ENCODE measurements around the gene ANO3. TPM values are rescaled to one million over a fixed set of nuclear protein-coding genes. Genes with fewer than 3 reads are reported as not detected.
"Not testable (repeated sequence)": the region's sequence is repeated elsewhere in the genome, so short reads cannot be mapped to it uniquely, and the experiment has no call there.

Gene ANO3
- polyA plus RNA-seq, 1 donor, result 0.33 TPM

DNA sequence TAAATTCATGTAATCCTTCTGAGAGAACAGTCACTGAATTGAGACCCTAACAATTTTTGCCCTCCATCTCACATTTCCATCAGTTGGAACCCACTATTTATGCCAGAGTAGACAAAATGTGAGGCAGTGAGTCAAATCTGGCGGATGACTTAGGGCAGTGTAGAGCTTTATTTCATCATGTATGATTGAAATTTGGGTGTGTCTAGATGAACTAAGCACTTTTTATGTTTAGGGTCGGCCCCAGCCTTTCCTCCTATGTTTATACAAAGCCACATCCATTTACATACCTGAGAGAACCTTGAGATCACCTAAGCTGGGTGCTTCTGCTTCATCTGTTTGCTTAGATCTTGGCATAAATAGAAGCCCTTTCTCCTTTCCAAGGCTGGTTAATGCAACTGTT is 255.1 kb downstream of the ANO3 start:
- Histone ChIP-seq H3K4me1 (ENCODE audit: control insufficient read depth, insufficient read depth, low read length) (no peaks in the 10 kb centered on the region), H3K4me3 (ENCODE audit: low read length) (no peak overlapping the region), H3K27ac (ENCODE audit: low read length) (no peak overlapping the region), H3K36me3 (ENCODE audit: control insufficient read depth, insufficient read depth, low read length) (no peaks in the 10 kb centered on the region), H3K9me3 (ENCODE audit: control insufficient read depth, low read depth, low read length) (peaks cover 2% of the 10 kb centered on the region), H3K27me3 (ENCODE audit: control insufficient read depth, insufficient read depth, low read length) (no peaks in the 10 kb centered on the region)
- no CpG with 5 or more reads among the region's 2 CpGs for WGBS (ENCODE audit: insufficient coverage, low lambda C conversion rate)
- no peak for DNase-seq

DNA sequence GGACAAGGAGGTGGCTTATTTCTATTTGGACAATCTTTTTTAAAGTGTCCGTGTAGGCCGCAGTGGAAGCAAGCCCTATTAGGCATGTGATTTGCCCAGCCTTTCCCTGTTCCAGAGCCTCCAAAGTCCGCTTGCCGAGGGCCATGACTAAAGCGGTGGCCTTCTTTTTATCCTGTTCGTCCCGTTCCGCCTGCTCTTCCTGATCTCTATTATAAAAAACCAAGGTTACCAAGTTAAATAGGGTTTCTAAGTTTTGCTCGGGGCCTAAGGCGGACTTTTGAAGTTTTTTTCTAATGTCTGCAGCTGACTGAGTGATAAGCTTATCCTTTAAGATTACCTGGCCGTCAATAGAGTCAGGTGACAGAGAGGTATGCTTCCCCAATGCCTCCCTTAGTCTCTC is 261.8 kb downstream of the ANO3 start:
- Histone ChIP-seq H3K4me1 (ENCODE audit: control insufficient read depth, insufficient read depth, low read length) (peaks cover 11% of the 10 kb centered on the region), H3K4me3 (ENCODE audit: low read length) (no peak overlapping the region), H3K36me3 (ENCODE audit: control insufficient read depth, insufficient read depth, low read length) (no peaks in the 10 kb centered on the region), H3K27ac (ENCODE audit: low read length) (peak overlapping the region; percentile 40), H3K27me3 (ENCODE audit: control insufficient read depth, insufficient read depth, low read length) (no peaks in the 10 kb centered on the region), H3K9me3 (ENCODE audit: control insufficient read depth, low read depth, low read length) (peaks cover 2% of the 10 kb centered on the region)
- peak; percentile 53 to 83 for DNase-seq
- WGBS (ENCODE audit: insufficient coverage, low lambda C conversion rate), result no CpG with 5 or more reads among the region's 11 CpGs

DNA sequence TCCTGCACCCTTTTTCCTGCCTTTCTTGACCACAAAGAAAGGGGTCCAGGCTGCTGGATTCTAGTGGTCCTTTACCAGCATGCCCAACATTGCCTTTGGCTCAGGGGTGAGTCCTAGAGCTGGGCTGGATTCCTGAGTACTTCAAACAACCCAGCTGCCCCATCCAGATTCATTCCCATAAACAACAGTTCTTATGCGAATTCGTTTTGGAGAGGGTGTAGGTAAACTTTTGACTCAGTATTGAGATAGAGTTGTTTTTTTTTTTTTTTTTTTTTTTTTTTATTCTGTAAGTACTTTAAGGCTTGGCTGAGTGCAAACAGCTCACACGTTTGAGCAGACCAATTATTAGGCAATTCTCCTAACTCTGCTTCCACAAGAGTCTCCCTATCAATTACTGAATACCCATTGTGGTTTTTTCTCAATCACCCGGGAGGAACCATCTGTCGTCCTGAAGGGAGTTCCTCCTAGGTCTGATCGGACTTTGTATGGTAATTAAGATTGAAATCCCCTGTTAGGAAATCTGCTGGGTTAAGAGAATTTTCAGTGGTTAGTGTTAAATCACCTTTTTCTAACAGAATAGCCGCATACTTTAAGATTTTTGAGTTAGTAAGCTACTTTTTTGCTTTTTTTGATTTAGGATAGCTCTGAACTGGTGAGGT is 263.4 kb downstream of the ANO3 start:
- H3K4me3 ChIP-seq (ENCODE audit: low read length); H3K36me3 ChIP-seq (ENCODE audit: control insufficient read depth, insufficient read depth, low read length); H3K27ac ChIP-seq (ENCODE audit: low read length); H3K9me3 ChIP-seq (ENCODE audit: control insufficient read depth, low read depth, low read length); H3K27me3 ChIP-seq (ENCODE audit: control insufficient read depth, insufficient read depth, low read length): not testable (repeated sequence)
- peaks cover 11% of the 10 kb centered on the region for H3K4me1 ChIP-seq (ENCODE audit: control insufficient read depth, insufficient read depth, low read length)
- peak; percentile 31 to 69 for DNase-seq
- 70% methylated on average over 3 of the region's 7 CpGs for WGBS (ENCODE audit: insufficient coverage, low lambda C conversion rate)

DNA sequence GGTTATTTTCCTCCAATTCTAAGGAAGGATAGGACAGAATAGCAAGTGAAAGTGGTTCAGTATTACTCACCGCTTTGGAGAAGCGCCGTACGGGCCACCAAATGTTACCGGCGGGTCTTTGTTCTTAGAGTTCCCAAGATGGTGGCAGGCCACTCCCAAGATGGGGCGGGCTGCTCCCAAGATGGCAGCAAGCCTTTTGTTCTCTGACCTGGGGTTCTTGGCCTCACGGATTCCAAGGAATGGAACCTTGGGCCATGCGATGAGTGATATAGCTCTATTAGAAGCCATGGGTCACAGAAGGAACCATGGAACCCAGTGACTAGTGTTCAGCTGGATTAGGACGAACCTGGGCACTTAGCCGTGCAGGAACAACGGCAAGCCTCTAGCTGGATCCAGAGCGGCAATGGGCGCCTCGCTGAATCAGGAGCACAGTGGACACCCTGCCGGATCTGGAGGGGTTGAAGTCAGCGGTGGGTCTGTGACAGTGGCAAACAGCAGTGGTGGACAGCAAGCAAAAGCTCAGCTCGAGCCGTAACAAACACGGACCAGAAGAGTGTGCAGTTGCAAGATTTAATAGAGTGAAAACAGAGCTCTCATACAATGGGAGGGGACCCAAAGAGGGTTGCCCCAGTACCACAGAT is 265.2 kb downstream of the ANO3 start:
- DNase-seq; H3K9me3 ChIP-seq (ENCODE audit: control insufficient read depth, low read depth, low read length); H3K4me3 ChIP-seq (ENCODE audit: low read length); H3K36me3 ChIP-seq (ENCODE audit: control insufficient read depth, insufficient read depth, low read length); H3K27me3 ChIP-seq (ENCODE audit: control insufficient read depth, insufficient read depth, low read length); H3K27ac ChIP-seq (ENCODE audit: low read length): not testable (repeated sequence)
- WGBS (ENCODE audit: insufficient coverage, low lambda C conversion rate), result 100% methylated on average over 2 of the region's 20 CpGs
- peaks cover 11% of the 10 kb centered on the region for H3K4me1 ChIP-seq (ENCODE audit: control insufficient read depth, insufficient read depth, low read length)

DNA sequence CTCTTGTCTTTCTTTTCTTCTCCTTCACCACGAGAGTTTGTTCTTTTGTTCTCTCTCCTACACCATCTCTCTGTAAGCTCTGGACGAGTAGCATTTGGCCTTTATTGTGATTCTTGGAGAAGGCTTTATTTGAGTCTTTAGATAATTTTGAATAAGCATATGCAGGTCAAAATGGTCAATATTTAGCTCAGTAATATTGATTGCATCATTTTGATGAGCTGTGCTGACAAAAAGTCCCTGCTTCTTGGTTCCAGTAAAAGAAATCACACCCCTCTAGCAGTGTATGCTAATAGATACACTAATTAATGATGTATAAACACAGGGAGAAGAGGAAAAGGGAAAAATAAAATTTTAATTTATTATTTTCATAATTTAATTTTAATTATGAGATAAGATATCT is 266.0 kb downstream of the ANO3 start:
- no CpG with 5 or more reads among the region's 2 CpGs for WGBS (ENCODE audit: insufficient coverage, low lambda C conversion rate)
- H3K4me1 ChIP-seq (ENCODE audit: control insufficient read depth, insufficient read depth, low read length), result peaks cover 11% of the 10 kb centered on the region
- H3K36me3 ChIP-seq (ENCODE audit: control insufficient read depth, insufficient read depth, low read length), result no peaks in the 10 kb centered on the region
- no peak overlapping the region for H3K27ac ChIP-seq (ENCODE audit: low read length)
- DNase-seq, result no peak
- H3K4me3 ChIP-seq (ENCODE audit: low read length), result no peak overlapping the region
- H3K9me3 ChIP-seq (ENCODE audit: control insufficient read depth, low read depth, low read length), result no peaks in the 10 kb centered on the region
- no peaks in the 10 kb centered on the region for H3K27me3 ChIP-seq (ENCODE audit: control insufficient read depth, insufficient read depth, low read length)

- H3K4me3 ChIP-seq (ENCODE audit: low read length), result no peak overlapping the region
- H3K36me3 ChIP-seq (ENCODE audit: control insufficient read depth, insufficient read depth, low read length), result no peaks in the 10 kb centered on the region
- peaks cover 6% of the 10 kb centered on the region for H3K4me1 ChIP-seq (ENCODE audit: control insufficient read depth, insufficient read depth, low read length)
- no peak overlapping the region for H3K27ac ChIP-seq (ENCODE audit: low read length)
- no peaks in the 10 kb centered on the region for H3K9me3 ChIP-seq (ENCODE audit: control insufficient read depth, low read depth, low read length)
- 100% methylated on average over 1 of the region's 2 CpGs for WGBS (ENCODE audit: insufficient coverage, low lambda C conversion rate)
- DNase-seq, result no peak
- no peaks in the 10 kb centered on the region for H3K27me3 ChIP-seq (ENCODE audit: control insufficient read depth, insufficient read depth, low read length)
Observed at GRCh38 chr11:26599425-26599824, 267.5 kb downstream of the ANO3 start.

DNA sequence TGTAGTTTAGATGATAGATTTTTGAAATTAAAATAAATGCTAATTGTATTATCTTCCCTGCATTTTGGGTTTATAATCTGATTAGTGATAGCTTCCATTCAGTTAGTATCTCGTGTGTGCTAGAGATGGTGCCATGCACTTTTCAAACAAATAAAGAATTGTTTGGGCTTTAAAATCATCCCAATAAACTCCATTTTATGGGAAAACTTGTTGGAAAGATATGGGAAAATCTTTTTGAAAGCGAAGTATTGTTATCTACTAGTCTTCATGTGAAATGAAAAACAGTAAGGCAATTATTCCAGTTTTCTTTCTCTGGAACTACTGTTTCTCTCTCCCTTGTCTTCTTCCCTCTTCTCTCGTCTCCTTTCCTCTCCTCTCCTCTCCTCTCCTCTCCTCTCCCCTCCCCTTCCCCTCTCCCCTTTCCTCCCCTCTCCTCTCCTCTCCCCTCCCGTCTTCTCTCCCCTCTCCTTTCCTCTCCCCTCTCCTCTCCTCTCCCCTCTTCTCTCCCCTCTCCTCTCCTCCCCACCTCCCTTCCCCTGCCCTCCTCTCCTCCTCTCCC is 268.0 kb downstream of the ANO3 start:
- no peak overlapping the region for H3K4me3 ChIP-seq (ENCODE audit: low read length)
- 92% methylated on average over 2 of the region's 4 CpGs for WGBS (ENCODE audit: insufficient coverage, low lambda C conversion rate)
- no peaks in the 10 kb centered on the region for H3K27me3 ChIP-seq (ENCODE audit: control insufficient read depth, insufficient read depth, low read length)
- H3K9me3 ChIP-seq (ENCODE audit: control insufficient read depth, low read depth, low read length), result no peaks in the 10 kb centered on the region
- no peak overlapping the region for H3K27ac ChIP-seq (ENCODE audit: low read length)
- H3K36me3 ChIP-seq (ENCODE audit: control insufficient read depth, insufficient read depth, low read length), result no peaks in the 10 kb centered on the region
- H3K4me1 ChIP-seq (ENCODE audit: control insufficient read depth, insufficient read depth, low read length), result peaks cover 2% of the 10 kb centered on the region
- no peak for DNase-seq

GRCh38 chr11:26607725-26608506 is 276.0 kb downstream of the ANO3 start:
- no peaks in the 10 kb centered on the region for H3K36me3 ChIP-seq (ENCODE audit: control insufficient read depth, insufficient read depth, low read length)
- no peak overlapping the region for H3K4me3 ChIP-seq (ENCODE audit: low read length)
- WGBS (ENCODE audit: insufficient coverage, low lambda C conversion rate), result 92% methylated on average over 4 of the region's 7 CpGs
- no peaks in the 10 kb centered on the region for H3K9me3 ChIP-seq (ENCODE audit: control insufficient read depth, low read depth, low read length)
- no peaks in the 10 kb centered on the region for H3K4me1 ChIP-seq (ENCODE audit: control insufficient read depth, insufficient read depth, low read length)
- no peak overlapping the region for H3K27ac ChIP-seq (ENCODE audit: low read length)
- H3K27me3 ChIP-seq (ENCODE audit: control insufficient read depth, insufficient read depth, low read length), result no peaks in the 10 kb centered on the region
- no peak for DNase-seq

DNA sequence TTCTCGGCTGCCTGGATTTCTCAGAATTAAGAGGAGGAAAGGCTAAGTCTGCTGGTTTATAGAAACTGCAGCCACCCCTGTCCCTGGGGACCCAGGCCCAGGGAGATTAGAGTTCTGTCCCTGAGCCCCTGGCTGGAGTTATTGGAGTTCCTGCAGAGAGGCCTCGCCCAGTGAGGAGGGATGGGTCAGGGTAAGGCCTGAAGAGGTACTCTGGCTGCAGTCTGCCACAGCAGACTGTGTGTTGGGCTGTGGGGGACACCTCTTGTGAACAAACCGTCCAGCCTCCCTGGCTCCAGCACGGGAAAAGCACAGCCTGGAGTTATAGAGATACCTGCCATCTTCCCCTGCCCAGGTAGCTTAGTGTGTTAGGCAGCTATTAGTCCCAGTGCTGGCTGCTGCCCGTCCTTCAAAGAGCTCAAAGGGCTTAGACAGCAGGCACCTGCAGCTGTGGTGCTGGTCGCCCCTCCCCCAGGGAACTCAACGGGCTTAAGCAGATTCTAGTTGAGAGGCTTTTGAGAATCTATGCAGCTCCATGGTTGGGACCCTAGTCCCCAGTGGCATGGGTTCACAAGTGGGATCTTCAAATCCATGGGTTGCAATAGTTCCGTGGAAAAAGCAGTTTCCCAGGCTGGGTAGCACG is 276.7 kb downstream of the ANO3 start:
- H3K27ac ChIP-seq (ENCODE audit: low read length), result no peak overlapping the region
- WGBS (ENCODE audit: insufficient coverage, low lambda C conversion rate), result no CpG with 5 or more reads among the region's 9 CpGs
- H3K4me1 ChIP-seq (ENCODE audit: control insufficient read depth, insufficient read depth, low read length), result no peaks in the 10 kb centered on the region
- H3K9me3 ChIP-seq (ENCODE audit: control insufficient read depth, low read depth, low read length), result no peaks in the 10 kb centered on the region
- DNase-seq, result no peak
- H3K4me3 ChIP-seq (ENCODE audit: low read length), result no peak overlapping the region
- H3K27me3 ChIP-seq (ENCODE audit: control insufficient read depth, insufficient read depth, low read length), result no peaks in the 10 kb centered on the region
- no peaks in the 10 kb centered on the region for H3K36me3 ChIP-seq (ENCODE audit: control insufficient read depth, insufficient read depth, low read length)

DNA sequence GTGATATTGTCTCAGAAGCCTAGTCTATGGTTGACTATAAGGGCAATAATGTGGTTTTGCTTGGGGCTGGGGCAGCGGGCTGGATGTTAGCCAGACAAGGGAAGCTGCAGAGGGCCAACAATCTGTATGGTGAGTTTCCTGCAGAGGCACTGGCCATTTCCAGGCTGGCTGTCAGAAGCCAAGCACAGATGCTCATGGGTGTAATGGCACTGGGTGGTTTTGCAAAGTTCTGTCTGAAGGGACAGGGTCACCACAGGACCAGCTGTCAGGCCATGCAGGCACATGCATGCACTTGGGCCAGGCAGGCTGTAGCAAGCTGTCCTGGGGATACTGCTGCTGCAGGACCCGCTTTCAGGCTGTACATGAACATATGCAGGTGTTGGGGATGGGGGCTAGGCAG is 281.8 kb downstream of the ANO3 start:
- Histone ChIP-seq H3K27ac (ENCODE audit: low read length) (no peak overlapping the region), H3K36me3 (ENCODE audit: control insufficient read depth, insufficient read depth, low read length) (no peaks in the 10 kb centered on the region), H3K9me3 (ENCODE audit: control insufficient read depth, low read depth, low read length) (no peaks in the 10 kb centered on the region), H3K4me3 (ENCODE audit: low read length) (no peak overlapping the region), H3K4me1 (ENCODE audit: control insufficient read depth, insufficient read depth, low read length) (no peaks in the 10 kb centered on the region), H3K27me3 (ENCODE audit: control insufficient read depth, insufficient read depth, low read length) (no peaks in the 10 kb centered on the region)
- no peak for DNase-seq
- no CpG with 5 or more reads among the region's 2 CpGs for WGBS (ENCODE audit: insufficient coverage, low lambda C conversion rate)
